Islet of Langerhans (tissue), 1 donor: Measurements from ENCODE around the gene ZNF710.

Source experiments
- FAIRE-seq: peaks from one replicate; lab custom pipeline; 2011; peaks lifted over from hg19 to GRCh38; lab: Jason Lieb, UNC

Gene ZNF710

DNA sequence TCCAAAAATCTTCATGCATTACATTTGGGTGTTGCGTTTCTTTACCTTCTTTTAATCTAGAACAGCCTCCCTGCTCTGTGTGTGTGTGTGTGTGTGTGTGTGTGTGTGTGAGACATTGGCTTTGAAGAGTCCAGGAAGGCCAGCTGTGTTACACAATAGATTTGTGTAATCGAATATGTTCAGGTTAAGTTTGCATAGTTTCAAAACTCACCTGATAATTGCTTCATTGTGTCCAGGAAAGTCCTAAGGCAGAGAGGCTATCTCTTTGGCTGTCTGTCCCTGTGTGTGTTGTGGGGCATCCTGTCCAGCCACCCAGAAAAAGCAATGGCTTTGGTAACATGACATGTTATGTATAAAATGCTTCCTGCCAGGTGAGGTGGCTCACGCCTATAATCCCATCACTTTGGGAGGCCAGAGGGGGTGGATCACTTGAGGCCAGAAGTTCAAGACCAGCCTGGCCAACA lies 37.5 kb downstream of the ZNF710 start:
- FAIRE-seq: no peak

- FAIRE-seq: no peak
Observed at GRCh38 chr15:90039996-90040395, 38.9 kb downstream of the ZNF710 start.

DNA sequence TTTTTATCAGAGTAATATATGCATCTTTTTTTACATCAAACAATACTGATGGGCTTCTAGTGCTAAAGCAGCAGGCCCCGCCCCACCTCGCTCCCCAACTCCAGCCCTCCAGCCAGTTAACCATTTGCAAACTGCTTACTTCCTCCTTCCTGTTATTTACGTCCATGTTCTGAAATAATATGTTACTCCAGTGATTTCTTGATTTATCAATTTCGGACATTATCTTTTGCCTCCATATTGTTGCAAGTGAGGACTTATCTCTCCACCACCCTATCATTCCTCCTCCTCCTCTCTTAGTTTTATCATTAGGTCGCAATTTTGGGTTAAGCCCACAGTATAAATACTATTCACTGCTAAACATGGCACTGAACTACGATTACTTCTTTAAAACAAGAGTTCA lies 39.5 kb downstream of the ZNF710 start:
- FAIRE-seq: no peak

DNA sequence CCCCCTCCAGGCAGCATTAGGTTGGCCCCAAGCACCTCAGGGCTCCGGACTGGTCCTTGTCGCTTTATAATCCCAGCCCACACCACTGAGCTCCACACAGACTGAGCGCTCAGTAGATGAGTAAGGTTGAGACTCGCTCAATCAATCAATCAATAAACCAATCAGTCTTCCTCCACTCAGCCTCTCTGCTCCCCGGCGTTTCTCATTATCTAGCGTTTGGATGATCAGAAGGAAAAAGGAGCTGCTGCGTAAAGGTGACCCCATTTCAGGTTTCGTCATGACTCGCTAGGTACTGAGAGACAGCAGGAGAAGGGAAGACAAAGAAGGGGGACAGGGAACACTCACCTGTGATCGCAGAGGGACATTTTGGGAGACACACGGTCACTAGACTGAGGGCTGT lies 41.2 kb downstream of the ZNF710 start:
- no peak for FAIRE-seq

GRCh38 chr15:90042766-90043529 lies 41.8 kb downstream of the ZNF710 start:
- no peak for FAIRE-seq

DNA sequence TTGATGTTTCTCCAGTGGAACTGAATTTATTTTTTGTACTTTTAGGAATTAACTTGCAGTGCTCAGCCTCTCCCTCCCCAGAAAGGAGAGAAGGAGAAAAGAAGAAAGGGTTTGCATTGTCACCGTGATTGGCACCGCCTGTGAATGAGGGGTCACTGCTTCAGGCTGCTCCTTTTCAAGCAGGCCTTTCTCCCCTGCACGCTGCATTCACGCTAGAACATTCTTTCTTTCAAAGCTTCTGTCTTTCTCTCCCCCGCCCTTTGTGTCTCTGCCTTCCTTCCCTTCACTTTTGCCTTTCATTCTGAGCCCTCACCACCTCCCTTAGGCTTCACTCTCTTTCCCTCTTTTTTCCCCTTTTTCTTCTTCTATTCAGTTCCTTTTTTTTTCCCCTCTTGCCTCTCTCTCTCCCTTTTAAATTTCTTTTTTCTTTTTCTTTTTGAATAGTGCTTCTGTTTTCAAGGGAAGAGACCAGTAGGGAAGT lies 42.4 kb downstream of the ZNF710 start:
- FAIRE-seq: no peak

DNA sequence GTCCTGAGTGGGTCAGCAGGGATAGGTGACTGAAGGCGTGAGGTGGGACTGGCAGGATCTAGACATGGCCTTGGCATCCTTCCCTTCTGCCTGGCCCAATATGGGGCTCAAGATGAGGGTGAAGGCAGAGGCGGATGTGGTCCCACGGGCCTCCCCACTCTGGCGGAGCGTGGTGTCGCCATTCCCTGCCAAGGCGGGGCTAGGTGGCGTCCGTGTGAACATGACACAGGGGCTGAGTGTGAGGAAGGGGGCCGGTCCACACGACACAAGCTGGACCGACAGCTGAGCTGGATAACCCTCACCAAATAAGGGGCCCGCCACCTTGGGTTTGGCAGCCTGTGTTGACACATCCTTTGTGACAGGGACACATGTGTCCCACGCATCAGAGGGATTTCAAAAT lies 43.1 kb downstream of the ZNF710 start:
- FAIRE-seq: no peak

- FAIRE-seq: no peak
Observed at GRCh38 chr15:90044916-90045371, 43.8 kb downstream of the ZNF710 start.

- no peak for FAIRE-seq
Observed at GRCh38 chr15:90046289-90046688, 45.2 kb downstream of the ZNF710 start.

DNA sequence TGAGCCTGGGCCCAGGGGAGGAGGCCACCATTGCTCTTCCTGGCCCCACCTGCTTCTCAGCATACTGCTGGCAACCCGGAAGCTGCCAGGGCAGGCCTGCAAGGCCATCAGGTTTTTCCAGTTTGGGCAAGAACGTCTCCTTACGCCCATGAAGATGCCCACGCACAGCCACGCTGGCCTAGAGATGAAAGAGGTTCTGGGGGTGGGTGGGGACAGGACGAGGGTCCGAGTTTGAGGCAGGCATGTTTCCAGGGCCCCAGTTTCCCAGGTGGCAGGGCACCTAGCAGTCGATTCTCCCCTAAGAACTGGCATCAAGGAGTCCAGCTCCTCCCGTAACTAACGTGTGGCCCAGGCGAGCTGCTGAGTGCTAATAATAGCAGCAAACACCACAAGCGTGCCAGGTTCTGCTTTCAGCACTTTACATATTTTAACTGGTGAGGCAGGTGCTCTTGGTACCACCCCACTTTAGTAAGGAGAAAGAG lies 45.8 kb downstream of the ZNF710 start:
- FAIRE-seq: no peak

DNA sequence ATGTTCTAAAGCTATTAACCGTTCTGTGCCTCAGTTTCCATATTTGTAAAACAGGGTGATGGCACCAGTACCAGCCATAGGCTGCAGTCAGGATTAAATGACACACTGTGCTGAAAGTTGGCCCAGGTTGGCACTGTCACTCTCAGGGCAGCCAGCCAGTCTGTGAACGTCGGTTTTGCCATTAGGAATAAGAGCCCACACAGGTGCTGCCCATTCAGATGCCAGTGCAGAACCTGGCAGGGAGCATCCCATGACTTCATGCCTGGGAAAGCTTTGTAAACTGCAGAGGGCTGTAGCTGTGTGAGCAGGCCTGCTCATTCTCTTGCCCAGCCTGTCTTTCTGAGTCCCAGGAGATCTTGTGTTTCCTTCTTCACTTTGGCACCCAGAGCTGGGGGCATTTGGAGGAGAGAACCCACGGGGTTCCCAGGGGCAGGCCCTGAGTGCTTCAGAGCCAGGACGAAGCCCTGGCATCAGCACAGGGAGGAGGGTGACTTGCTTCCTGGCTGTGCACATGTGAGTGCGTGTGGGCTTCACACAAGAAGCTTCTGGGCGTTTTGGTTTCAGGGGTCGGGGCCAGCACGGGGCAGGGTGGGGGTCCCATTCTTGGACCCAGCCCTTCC lies 46.9 kb downstream of the ZNF710 start:
- no peak for FAIRE-seq

- FAIRE-seq: no peak
Observed at GRCh38 chr15:90049030-90049429, 47.9 kb downstream of the ZNF710 start.

- FAIRE-seq: no peak
Observed at GRCh38 chr15:90049666-90050604, 48.8 kb downstream of the ZNF710 start.

DNA sequence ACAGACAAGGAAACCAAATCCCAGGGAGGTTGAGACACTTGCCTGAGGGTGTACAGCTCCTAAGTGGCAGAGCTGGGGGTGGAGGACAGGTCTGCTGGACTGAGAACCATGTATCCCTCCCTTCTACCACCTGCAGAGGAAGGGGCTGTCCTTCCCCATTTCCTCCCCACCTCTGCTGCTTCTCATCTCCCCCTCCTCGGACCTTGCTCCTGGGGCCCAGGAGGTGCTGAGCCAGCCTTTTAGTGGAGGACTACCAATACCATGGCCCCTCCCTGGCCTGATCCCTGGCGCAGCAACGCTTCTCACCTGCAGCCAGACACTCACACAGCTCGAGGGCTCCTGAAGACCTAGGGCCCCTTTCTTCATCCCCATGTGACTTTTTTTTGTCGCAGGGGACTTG lies 50.8 kb downstream of the ZNF710 start:
- no peak for FAIRE-seq

DNA sequence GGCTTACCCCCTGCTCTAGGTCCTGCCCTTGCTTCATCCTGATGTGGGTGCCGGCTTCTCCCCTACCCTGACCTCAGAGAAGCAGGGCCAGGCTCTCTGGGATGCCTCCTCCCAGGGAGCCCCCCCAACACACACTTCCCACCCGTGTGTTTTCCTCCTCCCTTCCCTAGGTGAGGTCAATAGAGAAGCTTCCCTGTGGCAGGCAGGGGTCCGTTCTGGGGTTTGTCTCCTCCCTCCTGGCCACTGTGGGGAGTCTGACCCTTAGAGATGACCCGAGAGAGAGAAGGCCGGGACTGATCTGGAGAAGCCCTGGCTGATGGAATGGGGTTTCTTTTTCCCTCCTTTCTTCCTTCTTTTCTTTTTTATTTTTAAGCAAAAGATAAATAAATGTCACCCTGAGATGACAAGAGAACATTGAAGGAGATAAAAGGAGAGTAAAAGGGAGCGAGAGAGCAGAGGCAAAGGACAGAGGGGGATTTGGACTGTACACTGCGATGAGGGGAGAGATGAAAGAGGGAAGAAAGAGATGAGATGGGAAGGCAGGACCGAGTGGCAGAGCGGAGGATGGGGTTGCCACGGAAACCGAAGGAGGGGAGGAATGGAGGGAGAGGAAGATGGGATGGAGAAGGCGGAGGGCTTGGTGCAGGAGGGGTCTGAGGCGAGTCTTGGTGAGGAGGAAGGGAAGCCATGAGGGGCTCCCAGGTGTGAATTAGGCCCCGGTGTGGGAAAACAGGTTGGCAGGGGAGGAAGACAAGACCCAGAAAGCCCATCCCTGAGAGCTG lies 52.8 kb downstream of the ZNF710 start:
- FAIRE-seq: no peak

DNA sequence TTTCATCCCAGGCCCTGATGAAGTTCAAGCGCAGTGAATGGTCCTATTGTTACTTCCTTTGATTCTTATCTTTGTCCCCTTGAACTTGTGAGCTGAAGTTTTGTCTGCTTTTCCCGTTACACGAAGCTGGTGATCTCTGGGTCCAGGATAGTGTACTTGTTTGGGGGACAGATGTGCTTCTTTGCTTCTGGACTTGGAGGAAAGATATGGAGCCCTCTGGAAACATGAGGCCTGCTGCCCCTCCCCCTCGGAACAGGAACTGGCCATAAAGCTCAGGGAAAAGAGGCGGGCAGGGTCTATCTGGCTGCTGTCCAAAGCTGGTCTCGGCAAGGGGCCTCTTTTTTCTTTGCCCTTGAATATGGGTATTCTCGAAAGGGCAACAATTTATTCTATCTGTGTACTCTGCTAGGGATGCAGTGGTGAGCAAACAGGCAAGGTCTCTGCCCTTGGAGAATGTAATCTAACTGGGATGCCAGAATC lies 53.5 kb downstream of the ZNF710 start:
- no peak for FAIRE-seq

DNA sequence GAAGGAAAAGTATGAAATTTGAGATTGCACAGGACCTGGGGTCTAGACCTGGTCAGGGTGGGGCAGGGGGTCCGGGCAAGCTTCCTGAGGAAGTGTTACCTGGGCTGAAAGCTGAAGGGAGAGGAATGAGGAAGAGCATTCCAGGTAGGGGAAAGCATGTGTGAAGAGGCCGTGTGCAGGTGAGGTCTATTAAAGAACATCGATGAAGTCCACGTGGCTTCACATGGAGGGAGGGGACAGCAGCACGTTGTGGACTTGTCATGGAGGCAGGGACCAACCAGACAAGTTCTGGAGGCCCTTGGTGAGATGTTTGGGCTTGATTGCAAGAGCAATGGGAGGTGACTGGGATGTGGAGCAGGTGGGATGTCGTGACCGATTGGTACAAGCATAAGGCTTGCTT lies 54.1 kb downstream of the ZNF710 start:
- FAIRE-seq: no peak

DNA sequence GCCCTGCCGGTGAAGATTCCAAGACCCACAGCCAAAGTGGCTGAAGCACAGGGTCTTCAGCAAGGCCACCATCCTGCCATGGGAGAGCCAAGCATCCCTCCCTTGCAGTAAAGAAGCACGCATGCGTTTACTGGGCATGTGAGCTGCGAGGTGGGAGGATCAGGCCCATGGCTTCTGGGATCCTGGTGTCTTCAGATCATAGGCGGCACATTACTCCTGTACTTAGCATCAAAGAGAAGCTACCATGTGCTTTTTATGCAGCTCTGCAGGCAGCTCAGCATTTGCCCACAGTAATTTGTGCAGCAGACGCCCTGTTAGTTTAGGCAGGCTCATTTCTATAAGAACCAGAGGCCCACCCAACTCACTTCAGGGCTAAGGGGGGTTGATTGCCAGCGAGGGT lies 55.4 kb downstream of the ZNF710 start:
- FAIRE-seq: no peak

- FAIRE-seq: no peak
Observed at GRCh38 chr15:90058308-90058707, 57.2 kb downstream of the ZNF710 start.

GRCh38 chr15:90058775-90059174 lies 57.7 kb downstream of the ZNF710 start:
- no peak for FAIRE-seq

- FAIRE-seq: no peak
Observed at GRCh38 chr15:90059208-90059985, 58.3 kb downstream of the ZNF710 start.
